Heart right ventricle (tissue), 16 donors: Measurements from ENCODE around the gene HBB. TPM values are rescaled to one million over a fixed set of nuclear protein-coding genes. Genes with fewer than 3 reads are reported as not detected.

Experiments used
- ATAC-seq, 8 donors: fragments of 200-7000 bp; cut with Tn5 transposase; one replicate each; pipeline ENCODE4 v1.9.1; 2020; ENCODE audit warnings: mild to moderate bottlenecking in 8 of 8, moderate library complexity in 8 of 8, moderate number of reproducible peaks in 1 of 8
- DNase-seq, 2 donors: peaks; one replicate each; pipeline ENCODE4 v3.0.0-alpha.2; 2020
- H3K27ac ChIP-seq, 10 donors: fragments of 200-600 bp; sonication (generic) in 2 of 10; one replicate each; pipeline versions ENCODE4 v1.5.0 to v1.8.0; 2020 to 2022; ENCODE audit warnings: mild to moderate bottlenecking in 3 of 10
- H3K27me3 ChIP-seq, 7 donors: fragments of 200-600 bp; one replicate each; pipeline ENCODE4 v1.8.0; 2021 to 2022; ENCODE audit warnings: mild to moderate bottlenecking in 2 of 7
- H3K36me3 ChIP-seq, 9 donors: fragments of 200-600 bp; sonication (generic) in 1 of 9; one replicate each; pipeline versions ENCODE4 v1.5.0 to v1.8.0; 2020 to 2022; ENCODE audit warnings: mild to moderate bottlenecking in 2 of 9
- H3K4me1 ChIP-seq, 9 donors: fragments of 200-600 bp; sonication (generic) in 1 of 9; one replicate each; pipeline versions ENCODE4 v1.5.0 to v1.8.0; 2020 to 2022; ENCODE audit warnings: mild to moderate bottlenecking in 4 of 9
- H3K4me3 ChIP-seq, 10 donors: fragments of 200-600 bp; sonication (generic) in 2 of 10; one replicate each; pipeline versions ENCODE4 v1.5.0 to v1.8.0; 2020 to 2022; ENCODE audit warnings: mild to moderate bottlenecking in 7 of 10, moderate library complexity in 2 of 10
- H3K9me3 ChIP-seq, 11 donors: fragments of 200-600 bp in 10 of 11; sonication (generic) in 2 of 11; one replicate each; pipeline versions ENCODE4 v1.5.0 to v1.8.0; 2013 to 2022; ENCODE audit warnings: mild to moderate bottlenecking in 2 of 11, control low read depth in 1 of 11, moderate library complexity in 1 of 11
- CTCF ChIP-seq, 9 donors: fragments of 200-600 bp; sonication (generic) in 2 of 9; IDR thresholded peaks; one replicate each; pipeline versions ENCODE4 v1.5.0 to v1.8.0; 2021 to 2022; ENCODE audit warnings: antibody characterized with exemption in 9 of 9, mild to moderate bottlenecking in 5 of 9, moderate library complexity in 1 of 9
- WGBS, 2 donors: extraction: QIAGEN DNeasy Blood & Tissue Kit; methylation state at CpG; one replicate each; pipeline ENCODE4 v1.1.7; 2013; ENCODE audit warnings: inconsistent platforms in 1 of 2; 5-methylcytosine and 5-hydroxymethylcytosine counted together
- intact Hi-C, 10 donors: fragments of 100-400 bp; cut with DNase I; formaldehyde crosslinking; loops; one replicate each; pipeline versions ENCODE4 v1.11.1 to v1.14.2; 2022
- polyA plus RNA-seq, 2 donors: library from polyadenylated mRNA; stranded (reverse); fragments of 200-250 nt; gene quantifications; one replicate each; pipeline ENCODE4 v1.2.3, GENCODE V29; 2013
- total RNA-seq, 10 donors: library from RNA; stranded (reverse); fragmentation: NEBNext Ultra II Directional in 3 of 10; extraction: Animal tissue kit (Norgen Biotek cat#: 25700) in 3 of 10; gene quantifications; one replicate each; pipeline versions ENCODE4 v1.2.1 to v1.2.4, GENCODE V29; 2021 to 2023
- donor health status: Arrhythmogenic right ventricular cardiomyopathy.
- donor health status: ischemic (EF 13 %, LVEDD 7.1; RV severe dilation, severe dysfunction).
- donor health status: healthy with polysubstance abuse.
- donor health status: DM: no; HTN: yes; CAD: no.
- donor health status: DM: no; HTN: no; CAD: no.
- donor health status: ischemic (EF 25% LVEDD 6.9; RV normal size, moderate dysfunction).
- donor health status: ischemic (EF 25% LVEDD 5.7; RV mildly dilated, moderate dysfunction).
- donor health status: healthy.
- donor health status: DM: yes; HTN: yes; CAD: no.
- donor health status: Ischemic cardiomyopathy.
- donor health status: ischemic (EF 35%, LVEDD 5.7; RV mildly dilated, moderate dysfunction).
- donor health status: nonischemic (EF 11% LVEDD 7.7; RV severe dilation, severe dysfunction).
- donor health status: DM: yes; HTN: yes; CAD: no.
- donor health status: PGD.
- donor health status: ischemic (EF 29% LVEDD 5.4; RV normal size, mild dysfunction).
- donor health status: nonischemic (EF 23%, LVEDD 6.1; RV moderate dilation, normal function).

The HBB gene
- total and polyA plus RNA-seq, 12 donors = 39.1 to 1,566 (median 273) TPM; not detected in 1

- Histone ChIP-seq H3K9me3 (no peaks in the 10 kb centered on the region), H3K4me3 (no peak overlapping the region), H3K4me1 (no peaks in the 10 kb centered on the region), H3K36me3 (no peaks in the 10 kb centered on the region), H3K27ac (no peak overlapping the region), H3K27me3 (peaks cover 0 to 8% (median 0%) of the 10 kb centered on the region in 7 donors)
- DNase-seq (no peak), ATAC-seq (no peak)
- 69 to 74% methylated on average over 7 of the region's 7 CpGs for WGBS, 2 donors
- no peak for TF ChIP-seq CTCF (IDR thresholded peaks at IDR 0.05)
- intact Hi-C loops = no loop called here
Measured at GRCh38 chr11:5242933-5243815, 16.3 kb upstream of the HBB start.

GRCh38 chr11:5242208-5242607, 15.3 kb upstream of the HBB start:
- Histone ChIP-seq H3K9me3 (no peaks in the 10 kb centered on the region), H3K36me3 (no peaks in the 10 kb centered on the region), H3K4me3 (no peak overlapping the region), H3K27me3 (peaks cover 0 to 8% (median 0%) of the 10 kb centered on the region in 7 donors), H3K27ac (no peak overlapping the region), H3K4me1 (no peaks in the 10 kb centered on the region)
- intact Hi-C loops = no loop called here
- ATAC-seq = no peak
- 59 to 63% methylated on average over 2 of the region's 2 CpGs for WGBS, 2 donors
- no peak for TF ChIP-seq CTCF (IDR thresholded peaks at IDR 0.05)
- DNase-seq = no peak

GRCh38 chr11:5241458-5241857, 14.6 kb upstream of the HBB start:
- 53 to 58% methylated on average over 3 of the region's 3 CpGs for WGBS, 2 donors
- H3K9me3 ChIP-seq = no peaks in the 10 kb centered on the region
- TF ChIP-seq CTCF (IDR thresholded peaks at IDR 0.05) = no peak
- no peaks in the 10 kb centered on the region for H3K36me3 ChIP-seq
- DNase-seq (no peak), ATAC-seq (no peak)
- intact Hi-C loops = no loop called here
- no peaks in the 10 kb centered on the region for H3K4me1 ChIP-seq
- no peak overlapping the region for H3K27ac ChIP-seq
- no peak overlapping the region for H3K4me3 ChIP-seq
- H3K27me3 ChIP-seq = peaks cover 0 to 8% (median 0%) of the 10 kb centered on the region in 7 donors

GRCh38 chr11:5240458-5240857, 13.6 kb upstream of the HBB start:
- H3K9me3 ChIP-seq = no peaks in the 10 kb centered on the region
- H3K4me3 ChIP-seq = no peak overlapping the region
- DNase-seq (no peak), ATAC-seq (no peak)
- intact Hi-C loops = no loop called here
- WGBS, 2 donors = 59 to 77% methylated on average over 2 of the region's 2 CpGs
- TF ChIP-seq CTCF (IDR thresholded peaks at IDR 0.05) = no peak
- H3K27ac ChIP-seq = no peak overlapping the region
- no peaks in the 10 kb centered on the region for H3K36me3 ChIP-seq
- H3K27me3 ChIP-seq = peaks cover 0 to 8% (median 0%) of the 10 kb centered on the region in 7 donors
- no peaks in the 10 kb centered on the region for H3K4me1 ChIP-seq
